Measurements from ENCODE around the gene SPATA20. TPM values are rescaled to one million over a fixed set of nuclear protein-coding genes. Genes with fewer than 3 reads are reported as not detected.

The SPATA20 gene
- total RNA-seq, 1 experiment from 2014 or later, result 11.1 TPM

DNA sequence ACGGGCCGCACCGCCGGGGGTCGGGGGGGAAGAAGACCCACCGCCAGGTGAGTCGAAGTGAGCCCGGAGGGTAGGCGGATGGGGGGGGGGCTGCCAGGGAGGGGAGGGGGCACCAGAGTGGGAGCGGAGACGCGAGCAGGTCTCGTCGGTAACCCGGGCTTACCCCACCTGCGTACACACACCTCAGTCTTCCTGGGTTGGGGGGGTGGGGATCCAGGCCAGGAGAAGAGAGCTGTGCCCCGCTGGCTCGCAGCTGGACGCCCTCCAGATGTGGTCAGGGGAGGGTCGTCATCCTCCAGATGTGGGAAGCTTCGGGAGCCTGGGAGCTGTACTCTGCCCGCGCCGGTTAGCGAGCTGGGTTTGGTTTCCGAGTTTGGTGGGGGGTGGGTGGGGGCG is 14.8 kb downstream of the SPATA20 start:
- no peak for DNase-seq (ENCODE audit: low spot score)
- Histone ChIP-seq H3K4me1 (ENCODE audit: insufficient read depth, low read length, poor library complexity, severe bottlenecking) (peaks cover 56% of the 10 kb centered on the region), H3K4me3 (ENCODE audit: low read depth, low read length, poor library complexity, severe bottlenecking) (peak overlapping the region; percentile 59), H3K27me3 (replicated peaks; ENCODE audit: insufficient read depth, low read depth, low read length, poor library complexity) (peaks cover 11% of the 10 kb centered on the region), H3K36me3 (ENCODE audit: insufficient read depth, low read length, poor library complexity, severe bottlenecking) (no peaks in the 10 kb centered on the region), H3K9me3 (ENCODE audit: low read depth, low read length, poor library complexity, severe bottlenecking) (no peaks in the 10 kb centered on the region), H3K27ac (ENCODE audit: low read depth, low read length, poor library complexity, severe bottlenecking) (peak overlapping the region; percentile 57)
- intact Hi-C loops (cut with micrococcal nuclease; ENCODE audit: unreplicated experiment), result loop anchor here (5.0 kb wide), 1 partner anchor 41 kb away; no protein-coding TSS in a partner anchor
- BruUV-seq (replicated peaks), result no TSS peak
- POLR2A ChIA-PET (ENCODE audit: low non-redundant PET), result no interaction called here
- CTCF ChIA-PET, result no interaction called here
- no peak for TF ChIP-seq EZH2 (IDR thresholded peaks at IDR 0.05; ENCODE audit: borderline replicate concordance, low read depth, low read length, poor library complexity, severe bottlenecking)
- TF ChIP-seq, protein P1, sequence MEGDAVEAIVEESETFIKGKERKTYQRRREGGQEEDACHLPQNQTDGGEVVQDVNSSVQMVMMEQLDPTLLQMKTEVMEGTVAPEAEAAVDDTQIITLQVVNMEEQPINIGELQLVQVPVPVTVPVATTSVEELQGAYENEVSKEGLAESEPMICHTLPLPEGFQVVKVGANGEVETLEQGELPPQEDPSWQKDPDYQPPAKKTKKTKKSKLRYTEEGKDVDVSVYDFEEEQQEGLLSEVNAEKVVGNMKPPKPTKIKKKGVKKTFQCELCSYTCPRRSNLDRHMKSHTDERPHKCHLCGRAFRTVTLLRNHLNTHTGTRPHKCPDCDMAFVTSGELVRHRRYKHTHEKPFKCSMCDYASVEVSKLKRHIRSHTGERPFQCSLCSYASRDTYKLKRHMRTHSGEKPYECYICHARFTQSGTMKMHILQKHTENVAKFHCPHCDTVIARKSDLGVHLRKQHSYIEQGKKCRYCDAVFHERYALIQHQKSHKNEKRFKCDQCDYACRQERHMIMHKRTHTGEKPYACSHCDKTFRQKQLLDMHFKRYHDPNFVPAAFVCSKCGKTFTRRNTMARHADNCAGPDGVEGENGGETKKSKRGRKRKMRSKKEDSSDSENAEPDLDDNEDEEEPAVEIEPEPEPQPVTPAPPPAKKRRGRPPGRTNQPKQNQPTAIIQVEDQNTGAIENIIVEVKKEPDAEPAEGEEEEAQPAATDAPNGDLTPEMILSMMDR (conservative IDR thresholded peaks at IDR 0.05; ENCODE audit: low read depth, low read length), result no peak

DNA sequence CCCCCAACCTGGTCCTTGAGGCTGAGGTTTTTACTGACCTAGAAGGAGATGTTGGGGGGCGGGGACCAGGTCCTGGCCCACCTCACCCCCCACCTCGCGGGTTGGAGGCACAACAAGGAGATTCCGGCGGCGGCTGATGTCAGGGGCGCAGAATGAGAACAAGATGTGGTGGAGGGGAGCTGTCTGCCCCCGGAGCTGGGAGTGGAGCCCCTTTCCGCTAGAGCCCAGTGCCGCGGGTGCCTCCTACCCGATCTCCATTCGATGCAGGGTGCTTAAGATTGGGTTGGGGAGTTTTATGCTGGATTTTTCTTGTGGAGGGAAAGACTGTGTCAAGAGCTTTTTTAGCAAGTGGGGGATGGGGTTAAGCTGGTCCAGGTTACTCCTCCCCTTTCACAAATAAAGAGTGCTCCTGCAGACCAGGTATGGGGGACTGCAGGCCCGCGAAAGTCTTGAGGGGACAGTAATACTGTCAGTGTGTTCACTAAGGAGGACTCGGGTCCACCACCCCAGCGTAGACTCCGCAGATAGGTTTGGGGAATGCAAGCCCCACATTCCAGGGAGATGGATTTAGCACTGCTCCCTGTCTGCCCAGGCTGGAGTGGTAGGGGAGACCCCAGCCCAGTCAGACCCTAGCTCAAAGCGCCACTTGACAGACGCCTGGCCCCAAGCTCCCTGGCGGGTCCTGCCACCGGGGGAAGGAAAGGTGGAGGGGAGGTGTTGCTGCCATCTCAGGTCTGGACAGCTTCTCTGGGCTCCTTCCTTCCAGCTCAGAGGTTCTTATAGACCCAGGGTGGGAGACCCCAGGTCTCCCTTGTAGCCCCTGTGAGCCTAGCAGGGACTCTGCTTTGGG is 15.5 kb downstream of the SPATA20 start:
- ChIA-PET CTCF (no interaction called here), POLR2A (ENCODE audit: low non-redundant PET) (interaction anchor here (0.5 kb wide), 1 partner anchor 61 kb away, joined by 13 read pairs; no protein-coding TSS in a partner anchor)
- peaks cover 11% of the 10 kb centered on the region for H3K27me3 ChIP-seq (replicated peaks; ENCODE audit: insufficient read depth, low read depth, low read length, poor library complexity)
- no TSS peak for BruUV-seq (replicated peaks)
- intact Hi-C loops (cut with micrococcal nuclease; ENCODE audit: unreplicated experiment), result loop anchor here (5.0 kb wide), 1 partner anchor 40 kb away; no protein-coding TSS in a partner anchor
- peak; percentile 44 for TF ChIP-seq EZH2 (IDR thresholded peaks at IDR 0.05; ENCODE audit: borderline replicate concordance, low read depth, low read length, poor library complexity, severe bottlenecking)
- TF ChIP-seq, protein P1 (conservative IDR thresholded peaks at IDR 0.05; ENCODE audit: low read depth, low read length), result no peak
- H3K27ac ChIP-seq (ENCODE audit: low read depth, low read length, poor library complexity, severe bottlenecking), result no peak overlapping the region
- H3K4me1 ChIP-seq (ENCODE audit: insufficient read depth, low read length, poor library complexity, severe bottlenecking), result peaks cover 56% of the 10 kb centered on the region
- H3K36me3 ChIP-seq (ENCODE audit: insufficient read depth, low read length, poor library complexity, severe bottlenecking), result no peaks in the 10 kb centered on the region
- no peaks in the 10 kb centered on the region for H3K9me3 ChIP-seq (ENCODE audit: low read depth, low read length, poor library complexity, severe bottlenecking)
- peak overlapping the region; percentile 34 for H3K4me3 ChIP-seq (ENCODE audit: low read depth, low read length, poor library complexity, severe bottlenecking)
- DNase-seq (ENCODE audit: low spot score), result no peak

DNA sequence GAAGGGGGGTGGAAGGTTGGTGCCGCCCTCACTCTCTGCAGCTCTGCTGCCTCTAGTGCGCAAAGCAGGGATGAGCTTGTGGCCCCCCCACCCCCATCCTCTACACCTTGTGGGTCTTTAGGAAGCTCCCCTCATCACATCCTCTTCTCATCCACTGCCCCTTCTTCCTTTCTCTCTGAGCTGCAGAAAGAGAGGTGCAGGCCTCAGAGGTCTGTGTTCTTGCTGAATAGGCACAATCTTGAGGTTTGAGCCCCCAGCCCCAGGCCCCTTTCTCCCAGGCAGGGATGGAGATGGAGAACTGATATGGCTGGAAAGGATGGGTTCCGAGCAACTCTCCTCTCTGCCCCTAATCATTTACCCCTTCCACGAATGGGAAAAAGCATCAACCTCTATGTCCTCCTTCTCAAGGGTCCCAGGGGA is 16.1 kb downstream of the SPATA20 start:
- no peaks in the 10 kb centered on the region for H3K36me3 ChIP-seq (ENCODE audit: insufficient read depth, low read length, poor library complexity, severe bottlenecking)
- H3K4me1 ChIP-seq (ENCODE audit: insufficient read depth, low read length, poor library complexity, severe bottlenecking), result peaks cover 56% of the 10 kb centered on the region
- ChIA-PET CTCF (no interaction called here), POLR2A (ENCODE audit: low non-redundant PET) (interaction anchor here (0.5 kb wide), 1 partner anchor 60 kb away, joined by 13 read pairs; no protein-coding TSS in a partner anchor)
- no peak for DNase-seq (ENCODE audit: low spot score)
- H3K4me3 ChIP-seq (ENCODE audit: low read depth, low read length, poor library complexity, severe bottlenecking), result no peak overlapping the region
- H3K9me3 ChIP-seq (ENCODE audit: low read depth, low read length, poor library complexity, severe bottlenecking), result no peaks in the 10 kb centered on the region
- H3K27ac ChIP-seq (ENCODE audit: low read depth, low read length, poor library complexity, severe bottlenecking), result no peak overlapping the region
- intact Hi-C loops (cut with micrococcal nuclease; ENCODE audit: unreplicated experiment), result loop anchor here (5.0 kb wide), 1 partner anchor 39 kb away; no protein-coding TSS in a partner anchor
- BruUV-seq (replicated peaks), result no TSS peak
- TF ChIP-seq, protein P1 (conservative IDR thresholded peaks at IDR 0.05; ENCODE audit: low read depth, low read length), result no peak
- no peak for TF ChIP-seq EZH2 (IDR thresholded peaks at IDR 0.05; ENCODE audit: borderline replicate concordance, low read depth, low read length, poor library complexity, severe bottlenecking)
- H3K27me3 ChIP-seq (replicated peaks; ENCODE audit: insufficient read depth, low read depth, low read length, poor library complexity), result peaks cover 11% of the 10 kb centered on the region

Measured in A673 (cell line).